ENCODE measurements around the gene FABP6. TPM values are rescaled to one million over a fixed set of nuclear protein-coding genes. Genes with fewer than 3 reads are reported as not detected.

The FABP6 gene
- total RNA-seq, 1 donor from 2014 or later: 0.85 TPM

DNA sequence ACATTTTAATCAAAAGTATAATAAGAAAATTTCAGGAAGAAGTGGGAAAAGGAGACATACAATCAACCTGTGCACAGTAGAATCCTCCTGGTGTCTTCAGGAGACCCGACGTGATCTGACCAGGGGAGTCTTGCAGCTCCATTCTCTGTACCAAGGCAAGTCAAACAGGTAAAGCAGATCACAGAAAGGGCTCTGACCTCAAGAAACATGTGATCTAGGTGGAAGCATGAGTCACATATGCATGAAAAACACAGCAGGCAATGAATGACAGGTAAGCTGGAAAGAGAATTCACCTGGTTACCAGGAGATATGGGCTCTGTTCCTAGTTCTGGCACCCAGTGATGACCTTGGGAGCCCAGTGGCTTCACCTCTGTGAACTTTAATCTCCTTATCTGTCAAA, 19.4 kb upstream of the FABP6 start:
- TF ChIP-seq, protein P1, sequence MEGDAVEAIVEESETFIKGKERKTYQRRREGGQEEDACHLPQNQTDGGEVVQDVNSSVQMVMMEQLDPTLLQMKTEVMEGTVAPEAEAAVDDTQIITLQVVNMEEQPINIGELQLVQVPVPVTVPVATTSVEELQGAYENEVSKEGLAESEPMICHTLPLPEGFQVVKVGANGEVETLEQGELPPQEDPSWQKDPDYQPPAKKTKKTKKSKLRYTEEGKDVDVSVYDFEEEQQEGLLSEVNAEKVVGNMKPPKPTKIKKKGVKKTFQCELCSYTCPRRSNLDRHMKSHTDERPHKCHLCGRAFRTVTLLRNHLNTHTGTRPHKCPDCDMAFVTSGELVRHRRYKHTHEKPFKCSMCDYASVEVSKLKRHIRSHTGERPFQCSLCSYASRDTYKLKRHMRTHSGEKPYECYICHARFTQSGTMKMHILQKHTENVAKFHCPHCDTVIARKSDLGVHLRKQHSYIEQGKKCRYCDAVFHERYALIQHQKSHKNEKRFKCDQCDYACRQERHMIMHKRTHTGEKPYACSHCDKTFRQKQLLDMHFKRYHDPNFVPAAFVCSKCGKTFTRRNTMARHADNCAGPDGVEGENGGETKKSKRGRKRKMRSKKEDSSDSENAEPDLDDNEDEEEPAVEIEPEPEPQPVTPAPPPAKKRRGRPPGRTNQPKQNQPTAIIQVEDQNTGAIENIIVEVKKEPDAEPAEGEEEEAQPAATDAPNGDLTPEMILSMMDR (conservative IDR thresholded peaks at IDR 0.05): no peak
- no peak for DNase-seq (ENCODE audit: extremely low spot score, unreplicated experiment)
- H3K27ac Mint-ChIP-seq: peak overlapping the region; percentile 46
- peaks cover 14% of the 10 kb centered on the region for H3K4me1 Mint-ChIP-seq (ENCODE audit: unreplicated experiment)
- no peaks in the 10 kb centered on the region for H3K9me3 Mint-ChIP-seq
- no peak overlapping the region for H3K4me3 Mint-ChIP-seq
- H3K27me3 Mint-ChIP-seq: no peaks in the 10 kb centered on the region
- no peaks in the 10 kb centered on the region for H3K36me3 Mint-ChIP-seq

DNA sequence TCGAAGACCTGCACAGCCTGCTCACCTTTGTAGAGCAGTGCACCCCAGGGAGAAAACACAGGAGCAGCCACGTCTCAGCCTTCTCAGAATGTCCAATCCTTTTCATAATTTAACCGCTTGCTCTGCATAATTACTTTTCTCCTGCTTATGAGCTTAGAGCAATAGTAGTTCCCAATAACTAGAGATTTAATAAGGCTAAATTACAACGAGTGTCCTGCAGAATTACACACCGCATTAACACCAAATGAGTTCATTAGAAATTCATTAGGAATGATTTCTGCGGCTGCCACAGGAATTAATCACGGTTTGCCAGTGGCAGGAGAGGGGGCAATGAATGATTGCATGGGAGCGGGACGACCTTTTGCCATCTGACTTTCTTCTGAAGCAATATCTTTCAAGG, 18.7 kb upstream of the FABP6 start:
- Mint-ChIP-seq H3K27ac (peak overlapping the region; percentile 46), H3K9me3 (no peaks in the 10 kb centered on the region), H3K4me1 (ENCODE audit: unreplicated experiment) (peaks cover 9% of the 10 kb centered on the region), H3K4me3 (no peak overlapping the region), H3K27me3 (peaks cover under 1% of the 10 kb centered on the region), H3K36me3 (no peaks in the 10 kb centered on the region)
- TF ChIP-seq, protein P1 (conservative IDR thresholded peaks at IDR 0.05): no peak
- no peak for DNase-seq (ENCODE audit: extremely low spot score, unreplicated experiment)

DNA sequence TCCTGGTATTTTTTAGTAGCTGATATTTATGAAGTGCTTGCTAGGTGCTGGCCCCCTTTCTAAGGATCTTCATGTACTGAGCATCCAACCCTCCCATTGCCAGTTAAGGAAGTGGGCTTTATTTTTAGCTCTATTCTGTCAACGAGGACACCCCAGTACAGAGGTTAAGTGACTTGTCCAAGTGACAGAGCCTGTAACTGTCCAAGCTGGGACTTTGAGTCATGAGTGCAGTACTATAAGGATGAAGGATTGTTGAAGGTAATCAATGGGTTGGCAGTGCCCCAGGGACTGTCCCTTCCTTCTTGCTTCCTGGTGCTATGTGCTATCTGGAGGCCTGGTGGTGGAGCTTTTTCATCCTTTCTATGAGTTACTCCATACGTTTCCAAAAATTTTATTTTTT, 18.0 kb upstream of the FABP6 start:
- Mint-ChIP-seq H3K27ac (no peak overlapping the region), H3K4me1 (ENCODE audit: unreplicated experiment) (peaks cover 9% of the 10 kb centered on the region), H3K9me3 (no peaks in the 10 kb centered on the region), H3K27me3 (peaks cover 4% of the 10 kb centered on the region), H3K4me3 (no peak overlapping the region), H3K36me3 (no peaks in the 10 kb centered on the region)
- DNase-seq (ENCODE audit: extremely low spot score, unreplicated experiment): no peak
- TF ChIP-seq, protein P1 (conservative IDR thresholded peaks at IDR 0.05): no peak

DNA sequence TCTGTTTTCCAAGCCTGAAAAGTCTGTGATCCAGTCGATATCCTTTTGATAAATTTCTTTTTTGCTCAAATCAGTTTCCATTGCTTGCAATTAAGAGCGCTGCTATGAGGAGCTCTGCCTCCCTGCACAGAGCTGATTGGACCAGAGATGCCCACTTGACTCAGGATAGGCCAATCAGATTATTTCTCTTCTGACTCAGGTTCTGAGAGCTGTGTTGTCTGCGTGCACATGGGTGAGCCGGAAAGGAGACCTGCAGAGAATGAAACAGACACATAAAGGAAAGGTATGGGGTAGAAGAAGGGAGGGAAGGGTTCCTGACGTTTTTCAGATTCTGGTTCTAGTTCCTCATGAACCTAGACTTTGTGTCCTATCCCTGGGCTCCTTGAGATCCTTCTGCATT, 15.8 kb upstream of the FABP6 start:
- H3K36me3 Mint-ChIP-seq: no peaks in the 10 kb centered on the region
- no peak overlapping the region for H3K4me3 Mint-ChIP-seq
- no peaks in the 10 kb centered on the region for H3K9me3 Mint-ChIP-seq
- peaks cover 4% of the 10 kb centered on the region for H3K27me3 Mint-ChIP-seq
- H3K4me1 Mint-ChIP-seq (ENCODE audit: unreplicated experiment): peaks cover 9% of the 10 kb centered on the region
- DNase-seq (ENCODE audit: extremely low spot score, unreplicated experiment): no peak
- no peak overlapping the region for H3K27ac Mint-ChIP-seq
- TF ChIP-seq, protein P1 (conservative IDR thresholded peaks at IDR 0.05): no peak

DNA sequence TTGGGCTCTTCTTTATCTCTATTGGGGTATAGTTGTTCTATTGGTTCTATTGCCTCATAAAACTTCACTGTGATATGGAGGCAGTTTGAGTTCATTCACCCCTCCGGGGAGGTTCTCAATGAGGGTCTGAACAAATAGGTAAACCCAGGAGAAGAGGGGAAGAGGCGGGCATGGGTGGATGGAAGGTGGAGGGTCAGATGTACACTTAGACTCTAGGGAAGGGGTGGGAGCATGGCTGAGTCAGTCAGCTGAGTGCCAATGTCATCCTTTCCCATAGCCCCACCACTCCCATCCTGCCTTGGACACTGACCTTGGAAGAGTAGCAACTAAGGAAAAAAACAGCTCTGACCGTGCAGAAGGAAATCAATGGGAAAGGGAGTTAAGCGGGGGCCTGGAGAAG, 9.9 kb upstream of the FABP6 start:
- Mint-ChIP-seq H3K36me3 (no peaks in the 10 kb centered on the region), H3K27me3 (peaks cover 4% of the 10 kb centered on the region), H3K4me1 (ENCODE audit: unreplicated experiment) (no peaks in the 10 kb centered on the region), H3K9me3 (no peaks in the 10 kb centered on the region), H3K4me3 (no peak overlapping the region), H3K27ac (no peak overlapping the region)
- TF ChIP-seq, protein P1 (conservative IDR thresholded peaks at IDR 0.05): no peak
- no peak for DNase-seq (ENCODE audit: extremely low spot score, unreplicated experiment)

DNA sequence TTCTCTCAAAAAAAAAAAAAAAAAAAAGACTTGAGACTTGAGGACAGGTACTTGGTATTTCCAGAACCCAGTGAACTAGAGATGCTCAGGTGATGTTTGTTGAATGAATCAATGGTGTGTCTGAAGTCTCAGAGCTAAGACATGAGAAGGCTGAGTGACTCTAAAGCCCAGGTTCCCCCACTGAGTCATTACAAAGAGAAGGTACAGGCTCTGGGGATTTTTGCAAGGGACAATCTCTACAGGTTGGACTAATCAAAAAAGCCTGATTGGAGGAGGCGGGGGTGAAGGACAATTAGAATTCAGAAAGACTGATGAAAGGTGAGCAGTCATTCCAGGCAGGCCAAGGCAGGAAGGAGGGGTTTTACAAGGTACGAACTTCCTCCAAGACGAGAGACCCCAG, 8.2 kb upstream of the FABP6 start:
- no peaks in the 10 kb centered on the region for H3K4me1 Mint-ChIP-seq (ENCODE audit: unreplicated experiment)
- H3K27ac Mint-ChIP-seq: no peak overlapping the region
- no peak overlapping the region for H3K4me3 Mint-ChIP-seq

More for the DNA sequence above, 8.2 kb upstream of the FABP6 start:
- Mint-ChIP-seq H3K27me3 (no peaks in the 10 kb centered on the region), H3K36me3 (no peaks in the 10 kb centered on the region), H3K9me3 (no peaks in the 10 kb centered on the region)
- no peak for DNase-seq (ENCODE audit: extremely low spot score, unreplicated experiment)
- TF ChIP-seq, protein P1 (conservative IDR thresholded peaks at IDR 0.05): no peak

Measured in type B pancreatic cell (in vitro differentiated cells).